HepG2 (cell line): ENCODE measurements around the gene TFAM. TPM values are rescaled to one million over a fixed set of nuclear protein-coding genes. Genes with fewer than 3 reads are reported as not detected.

Experiments used
- ATAC-seq: fragments of 200-7000 bp; cut with Tn5 transposase; 3 replicates; pipeline ENCODE4 v1.9.1; 2020; ENCODE audit warnings: mild to moderate bottlenecking, moderate library complexity
- BruUV-seq: library from RNA; stranded (reverse); fragments of 400-500 nt; replicated peaks from 2 replicates; lab custom pipeline; 2021; lab: Mats Ljungman, UMichigan
- CTCF ChIA-PET: fragments of 300-600 bp; formaldehyde crosslinking; extraction: SDS; loops from one replicate; lab custom pipeline; 2021; ENCODE audit warnings: low total read pairs, inconsistent platforms, low intra/inter-chr PET ratio; lab: Yijun Ruan, JAX
- POLR2A ChIA-PET: fragments of 350-600 bp; sonication (Branson Sonifier 250); formaldehyde crosslinking; loops from one replicate; lab custom pipeline; 2020; ENCODE audit warnings: antibody characterized with exemption, inconsistent platforms; lab: Yijun Ruan, JAX
- DNase-seq: peaks from one replicate; pipeline ENCODE4 v3.0.0-alpha.2; 2015; ENCODE audit warnings: low spot score
- FAIRE-seq: peaks from 3 replicates; lab custom pipeline; 2011; peaks lifted over from hg19 to GRCh38; lab: Jason Lieb, UNC
- H2AFZ ChIP-seq: one replicate; pipeline ENCODE4 v1.6.1; 2011; ENCODE audit warnings: low read length, inconsistent platforms
- H3K27ac ChIP-seq: fragments of 300-600 bp; 3 replicates; pipeline ENCODE4 v1.8.0; 2011; ENCODE audit warnings: mixed run types, mild to moderate bottlenecking, mixed read lengths, low read length, inconsistent platforms; ENCODE audit not compliant: insufficient read depth; ENCODE audit errors: extremely low read length
- H3K27me3 ChIP-seq, 2 experiments: fragments of 200-600 bp in 1 of 2; 2 replicates in 1 of 2; 3 replicates in 1 of 2; pipeline versions ENCODE4 v1.6.0 to v1.8.0; 2011; ENCODE audit warnings: low read length in 2 of 2, mild to moderate bottlenecking in 2 of 2, moderate library complexity in 2 of 2, inconsistent platforms in 1 of 2; ENCODE audit not compliant: insufficient read depth in 2 of 2, control insufficient read depth in 1 of 2
- H3K36me3 ChIP-seq, 2 experiments: fragments of 200-600 bp in 1 of 2; replicated peaks in 1 of 2; 2 replicates in 1 of 2; 3 replicates in 1 of 2; pipeline versions ENCODE4 v1.5.1 to v1.8.0; 2011; ENCODE audit warnings: low read length in 2 of 2, inconsistent platforms in 1 of 2; ENCODE audit not compliant: insufficient read depth in 2 of 2, control insufficient read depth in 1 of 2
- H3K4me1 ChIP-seq: 2 replicates; pipeline ENCODE4 v1.5.1; 2012; ENCODE audit warnings: low read length, inconsistent platforms; ENCODE audit not compliant: insufficient read depth
- H3K4me2 ChIP-seq: 2 replicates; pipeline ENCODE4 v1.6.0; 2011; ENCODE audit warnings: low read depth, low read length, inconsistent platforms
- H3K4me3 ChIP-seq, 3 experiments: fragments of 200-600 bp in 1 of 3; sonication (generic), shearing (Covaris generic) in 1 of 3; replicated peaks in 1 of 3; 2 replicates each; pipeline ENCODE4 v1.5.1; 2011 to 2016; ENCODE audit warnings: low read length in 3 of 3, inconsistent platforms in 2 of 3, low read depth in 2 of 3, mild to moderate bottlenecking in 2 of 3, control low read depth in 1 of 3, mixed read lengths in 1 of 3; ENCODE audit not compliant: insufficient read depth in 1 of 3
- H3K79me2 ChIP-seq: one replicate; pipeline ENCODE4 v1.6.1; 2011; ENCODE audit warnings: low read length, inconsistent platforms; ENCODE audit not compliant: insufficient read depth
- H3K9ac ChIP-seq: 2 replicates; pipeline ENCODE4 v1.6.0; 2011; ENCODE audit warnings: mild to moderate bottlenecking, low read depth, low read length, inconsistent platforms; ENCODE audit not compliant: insufficient read depth
- H3K9me3 ChIP-seq: 2 replicates; pipeline ENCODE4 v1.5.1; 2012; ENCODE audit warnings: mild to moderate bottlenecking, low read length
- H4K20me1 ChIP-seq: 2 replicates; pipeline ENCODE4 v1.6.0; 2011; ENCODE audit warnings: inconsistent platforms, mild to moderate bottlenecking, low read length, moderate library complexity; ENCODE audit not compliant: insufficient read depth
- CHD2 ChIP-seq: IDR thresholded peaks from 2 replicates; pipeline ENCODE4 v1.6.1; 2011; ENCODE audit warnings: low read depth, low read length, improper control_type of control experiment
- DMTF1 ChIP-seq: sonication (generic); formaldehyde crosslinking; IDR thresholded peaks from 2 replicates; pipeline ENCODE4 v1.4.0; 2020; ENCODE audit warnings: mild to moderate bottlenecking, missing genetic modification reagents
- HNRNPLL ChIP-seq: fragments of 200-400 bp; formaldehyde crosslinking; IDR thresholded peaks from 2 replicates; pipeline ENCODE4 v1.6.1; 2017; ENCODE audit warnings: mild to moderate bottlenecking, low read depth, low read length; ENCODE audit not compliant: poor library complexity, severe bottlenecking
- SIX4 ChIP-seq: sonication (generic); formaldehyde crosslinking; IDR thresholded peaks from 2 replicates; pipeline ENCODE4 v1.4.0; 2020; ENCODE audit warnings: missing genetic modification reagents
- ZBTB42 ChIP-seq: sonication (generic); formaldehyde crosslinking; IDR thresholded peaks from 2 replicates; pipeline ENCODE4 v1.5.0; 2020; ENCODE audit warnings: mild to moderate bottlenecking, missing genetic modification reagents
- ZKSCAN5 ChIP-seq: sonication (generic); formaldehyde crosslinking; IDR thresholded peaks from 2 replicates; pipeline ENCODE4 v1.5.1; 2020; ENCODE audit warnings: mild to moderate bottlenecking, missing genetic modification reagents
- ZNF143 ChIP-seq: sonication (generic); formaldehyde crosslinking; IDR thresholded peaks from 2 replicates; pipeline ENCODE4 v1.4.0; 2020; ENCODE audit warnings: missing genetic modification reagents
- WGBS: methylation state at CpG from one replicate; pipeline ENCODE4 v1.1.6; 2017; ENCODE audit warnings: low lambda C conversion rate; 5-methylcytosine and 5-hydroxymethylcytosine counted together
- in situ Hi-C: cut with HindIII; loops from 2 replicates; pipeline ENCODE4 v1.10.0; 2017; ENCODE audit warnings: low pct_unique_long_range_greater_than_20kb; ENCODE audit not compliant: extremely low pct_ligation_motif_present
- intact Hi-C: fragments of 100-400 bp; cut with micrococcal nuclease; formaldehyde crosslinking; loops from one replicate; pipeline ENCODE4 v1.10.0; 2022; ENCODE audit not compliant: unreplicated experiment
- polyA plus RNA-seq, 8 experiments: library from polyadenylated mRNA; depleted of rRNA in 3 of 8; stranded (reverse) in 7 of 8; unstranded in 1 of 8; fragments of >200 nt; fragmentation: Illumina TruSeq in 4 of 8; extraction: Trizol in 4 of 8; gene quantifications; 2 replicates each; pipeline versions ENCODE4 v1.2.1 to v1.2.3, GENCODE V29; 2011 to 2016; ENCODE audit warnings: low read depth in 4 of 8, missing spikeins in 1 of 8, mixed read lengths in 1 of 8; ENCODE audit not compliant: insufficient read depth in 1 of 8
- total RNA-seq, 5 experiments: library from RNA; depleted of rRNA; stranded (reverse); fragments of >200 nt; fragmentation: Illumina TruSeq; extraction: Trizol; gene quantifications; 2 replicates each; pipeline ENCODE4 v1.2.3, GENCODE V29; 2016; ENCODE audit warnings: low read depth in 1 of 5

TFAM gene
- total and polyA plus RNA-seq, 2 of the 13 experiments (the other 11 are each of a cell fraction or from before 2014, with no cell fraction given), result 18.4 to 125 TPM

DNA sequence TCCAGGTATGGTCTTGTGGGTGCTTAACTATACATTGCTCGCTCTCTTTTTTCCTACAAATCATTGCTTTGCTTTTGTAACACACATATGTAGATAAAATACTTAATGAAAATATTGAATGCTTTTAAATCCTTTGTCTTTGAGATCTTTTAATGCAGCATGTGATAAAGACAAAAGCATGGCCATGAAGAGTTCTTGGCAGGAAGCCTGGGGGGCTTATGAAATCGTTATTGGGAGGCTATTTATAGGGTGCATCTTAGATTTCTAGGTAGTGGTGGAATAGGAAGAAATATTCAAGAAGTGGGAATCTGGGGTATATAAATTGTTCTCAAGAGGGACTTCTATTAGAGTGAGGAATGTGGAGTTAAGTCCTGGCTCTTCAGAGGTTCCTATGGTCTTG, 28.5 kb upstream of the TFAM start:
- ATAC-seq (no peak), DNase-seq (no peak), FAIRE-seq (no peak)
- 74% methylated on average over 2 of the region's 2 CpGs for WGBS
- Histone ChIP-seq H3K4me1 (peaks cover 6% of the 10 kb centered on the region), H3K9me3 (no peaks in the 10 kb centered on the region), H4K20me1 (no peaks in the 10 kb centered on the region), H3K27me3 (no peaks in the 10 kb centered on the region), H3K4me3 (no peak overlapping the region), H3K27ac (no peak overlapping the region), H3K9ac (no peak overlapping the region), H2AFZ (no peak overlapping the region), H3K4me2 (no peak overlapping the region), H3K79me2 (peaks cover 9% of the 10 kb centered on the region), H3K36me3 (no peaks in the 10 kb centered on the region; a peak in 1 of 5 replicates)
- in situ Hi-C loops, result no loop called here
- intact Hi-C loops, result no loop called here
- TF ChIP-seq DMTF1, result no peak
- TF ChIP-seq ZNF143 (CRISPR knock-in tag), result no peak
- TF ChIP-seq ZKSCAN5 (CRISPR knock-in tag), result no peak
- TF ChIP-seq CHD2, result no peak
- no peak for TF ChIP-seq SIX4
- no peak for TF ChIP-seq ZBTB42 (CRISPR knock-in tag)
- ChIA-PET CTCF (no interaction called here), POLR2A (no interaction called here)
- no TSS peak for BruUV-seq

- ATAC-seq (no peak), DNase-seq (no peak), FAIRE-seq (no peak)
- Histone ChIP-seq H3K36me3 (peaks cover 0 to 3% of the 10 kb centered on the region in 2 experiments; a peak in 2 of 5 replicates), H3K79me2 (peaks cover 8% of the 10 kb centered on the region), H3K4me1 (no peaks in the 10 kb centered on the region), H3K4me2 (no peak overlapping the region), H3K4me3 (no peak overlapping the region), H3K9me3 (no peaks in the 10 kb centered on the region), H2AFZ (no peak overlapping the region), H3K27me3 (no peaks in the 10 kb centered on the region), H3K27ac (no peak overlapping the region), H3K9ac (no peak overlapping the region), H4K20me1 (no peaks in the 10 kb centered on the region)
- TF ChIP-seq HNRNPLL, result no peak
- BruUV-seq, result no TSS peak
- WGBS, result 97% methylated on average over 4 of the region's 4 CpGs
- CTCF ChIA-PET, result no interaction called here
- intact Hi-C loops (no loop called here), in situ Hi-C loops (no loop called here)
- POLR2A ChIA-PET, result interaction anchor here (1.0 kb wide), 1 partner anchor 23 kb away, joined by 4 read pairs; the partner anchor contains the start of gene UBE2D1
Measured at GRCh38 chr10:58358314-58358933, 26.8 kb upstream of the TFAM start.
